GM06990 (cell line): ENCODE data around the gene NAPSA.

Source experiments
- DNase-seq: peaks from one replicate; pipeline ENCODE4 v3.0.0-alpha.2; 2011; ENCODE audit not compliant: insufficient read length; ENCODE audit errors: extremely low read depth
- H3K27me3 ChIP-seq: replicated peaks from 2 replicates; pipeline ENCODE4 v1.6.0; 2011; ENCODE audit warnings: low read length; ENCODE audit not compliant: control insufficient read depth, insufficient read depth
- H3K36me3 ChIP-seq: 2 replicates; pipeline ENCODE4 v1.5.1; 2011; ENCODE audit warnings: low read length; ENCODE audit not compliant: control insufficient read depth, insufficient read depth
- H3K4me3 ChIP-seq: replicated peaks from 2 replicates; pipeline ENCODE4 v1.5.1; 2011; ENCODE audit warnings: low read depth, mild to moderate bottlenecking, control low read depth, low read length
- CTCF ChIP-seq: IDR thresholded peaks from 2 replicates; pipeline ENCODE4 v1.5.1; 2011; ENCODE audit warnings: low read length, control low read depth, mild to moderate bottlenecking, inconsistent platforms; ENCODE audit not compliant: insufficient read depth, poor library complexity, severe bottlenecking

Gene NAPSA

GRCh38 chr19:50365434-50366306 is at the start of gene NAPSA:
TSS of gene NAPSA (minus strand) at chr19:50365639. CDS start at chr19:50365621, 18 bp downstream.
- Histone ChIP-seq H3K36me3 (no peaks in the 10 kb centered on the region), H3K4me3 (peak within 1 kb of the TSS; percentile 15; the same call in 1 of the 2 replicates), H3K27me3 (no peaks in the 10 kb centered on the region)
- no peak for TF ChIP-seq CTCF
- DNase-seq, result peak; percentile 71

GRCh38 chr19:50413531-50413930 is 48.1 kb upstream of the NAPSA start:
- no peak for DNase-seq
- Histone ChIP-seq H3K36me3 (peaks cover 13% of the 10 kb centered on the region), H3K27me3 (no peaks in the 10 kb centered on the region), H3K4me3 (no peak overlapping the region)
- TF ChIP-seq CTCF, result no peak

GRCh38 chr19:50413096-50413495 is 47.7 kb upstream of the NAPSA start:
- H3K27me3 ChIP-seq, result no peaks in the 10 kb centered on the region
- peaks cover 13% of the 10 kb centered on the region for H3K36me3 ChIP-seq
- H3K4me3 ChIP-seq, result no peak overlapping the region
- TF ChIP-seq CTCF, result no peak
- DNase-seq, result no peak

- H3K36me3 ChIP-seq, result peaks cover 13% of the 10 kb centered on the region
- no peak overlapping the region for H3K4me3 ChIP-seq
- no peak for TF ChIP-seq CTCF
- DNase-seq, result no peak
- H3K27me3 ChIP-seq, result no peaks in the 10 kb centered on the region
These were observed 47.0 kb upstream of the NAPSA start for GRCh38 chr19:50412419-50412818.

- H3K27me3 ChIP-seq, result no peaks in the 10 kb centered on the region
- H3K4me3 ChIP-seq, result no peak overlapping the region
- no peak for DNase-seq
- peaks cover 16% of the 10 kb centered on the region for H3K36me3 ChIP-seq
- no peak for TF ChIP-seq CTCF
These were observed 44.7 kb upstream of the NAPSA start for GRCh38 chr19:50410109-50410508.
